Prostate gland (tissue), 2 donors: ENCODE measurements around the gene FYCO1.

ENCODE experiments used
- POLR2A ChIP-seq: fragments of 450-650 bp; IDR thresholded peaks from one replicate; pipeline ENCODE4 v1.6.1; 2016; ENCODE audit warnings: antibody characterized with exemption, mild to moderate bottlenecking
- POLR2AphosphoS5 ChIP-seq: sonication (generic); formaldehyde crosslinking; IDR thresholded peaks from one replicate; pipeline ENCODE4 v1.6.1; 2017; ENCODE audit warnings: antibody characterized with exemption
- TF ChIP-seq, protein P1 (sequence below), 4 experiments: fragments of 200-600 bp in 2 of 4; fragments of 450-650 bp in 2 of 4; sonication (generic) in 2 of 4; IDR thresholded peaks; 1 replicate in 3 of 4; 2 replicates in 1 of 4; pipeline ENCODE4 v1.5.1; 2016 to 2019; ENCODE audit warnings: antibody characterized with exemption in 4 of 4, mild to moderate bottlenecking in 2 of 4, moderate library complexity in 2 of 4

DNA sequence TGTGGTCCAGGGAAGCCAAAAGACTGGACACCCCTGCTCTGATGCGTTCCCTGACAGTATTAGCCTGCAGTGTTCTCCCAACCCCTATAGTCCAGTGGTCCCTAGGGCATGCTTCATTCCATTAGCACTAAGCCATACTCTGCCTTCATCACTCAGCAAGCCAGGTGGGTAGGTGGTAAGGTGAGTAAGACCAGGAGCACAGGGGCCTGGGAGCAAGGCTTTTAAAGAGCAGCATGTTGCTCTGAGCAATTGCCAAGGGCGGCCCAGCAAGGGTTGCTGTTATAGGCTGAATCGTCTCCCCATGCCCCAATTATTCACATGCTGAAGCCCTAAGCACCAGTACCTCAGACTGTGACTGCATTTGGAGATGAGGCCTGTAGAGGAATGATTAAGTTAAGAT lies 41.3 kb downstream of the FYCO1 start:
- TF ChIP-seq, protein P1, sequence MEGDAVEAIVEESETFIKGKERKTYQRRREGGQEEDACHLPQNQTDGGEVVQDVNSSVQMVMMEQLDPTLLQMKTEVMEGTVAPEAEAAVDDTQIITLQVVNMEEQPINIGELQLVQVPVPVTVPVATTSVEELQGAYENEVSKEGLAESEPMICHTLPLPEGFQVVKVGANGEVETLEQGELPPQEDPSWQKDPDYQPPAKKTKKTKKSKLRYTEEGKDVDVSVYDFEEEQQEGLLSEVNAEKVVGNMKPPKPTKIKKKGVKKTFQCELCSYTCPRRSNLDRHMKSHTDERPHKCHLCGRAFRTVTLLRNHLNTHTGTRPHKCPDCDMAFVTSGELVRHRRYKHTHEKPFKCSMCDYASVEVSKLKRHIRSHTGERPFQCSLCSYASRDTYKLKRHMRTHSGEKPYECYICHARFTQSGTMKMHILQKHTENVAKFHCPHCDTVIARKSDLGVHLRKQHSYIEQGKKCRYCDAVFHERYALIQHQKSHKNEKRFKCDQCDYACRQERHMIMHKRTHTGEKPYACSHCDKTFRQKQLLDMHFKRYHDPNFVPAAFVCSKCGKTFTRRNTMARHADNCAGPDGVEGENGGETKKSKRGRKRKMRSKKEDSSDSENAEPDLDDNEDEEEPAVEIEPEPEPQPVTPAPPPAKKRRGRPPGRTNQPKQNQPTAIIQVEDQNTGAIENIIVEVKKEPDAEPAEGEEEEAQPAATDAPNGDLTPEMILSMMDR (IDR thresholded peaks at IDR 0.05): no peak
- no peak for TF ChIP-seq POLR2AphosphoS5
- no peak for TF ChIP-seq POLR2A
